Tibial nerve (tissue), 4 donors: ENCODE measurements around the gene MYCBPAP. TPM values are rescaled to one million over a fixed set of nuclear protein-coding genes. Genes with fewer than 3 reads are reported as not detected.

ENCODE experiments used
- DNase-seq, 2 donors: peaks; one replicate each; pipeline ENCODE4 v3.0.0-alpha.2; 2019; ENCODE audit warnings: low spot score in 2 of 2
- H3K27ac ChIP-seq, 4 donors: fragments of 200-600 bp; sonication (generic) in 3 of 4; one replicate each; pipeline ENCODE4 v1.5.1; 2017 to 2019; ENCODE audit warnings: mild to moderate bottlenecking in 1 of 4
- H3K27me3 ChIP-seq, 2 donors: fragments of 200-600 bp; sonication (generic) in 1 of 2; one replicate each; pipeline versions ENCODE4 v1.5.1 to v1.6.0; 2017 to 2019
- H3K36me3 ChIP-seq, 3 donors: fragments of 200-600 bp; sonication (generic); one replicate each; pipeline ENCODE4 v1.5.1; 2018 to 2019
- H3K4me1 ChIP-seq, 4 donors: fragments of 200-600 bp; sonication (generic) in 3 of 4; one replicate each; pipeline ENCODE4 v1.5.1; 2017 to 2019
- H3K4me3 ChIP-seq, 4 donors: fragments of 200-600 bp; sonication (generic) in 3 of 4; one replicate each; pipeline ENCODE4 v1.5.1; 2017 to 2019; ENCODE audit warnings: mild to moderate bottlenecking in 1 of 4, moderate library complexity in 1 of 4
- H3K9me3 ChIP-seq, 4 donors: fragments of 200-600 bp; sonication (generic) in 3 of 4; one replicate each; pipeline ENCODE4 v1.5.1; 2017 to 2019
- EP300 ChIP-seq, 2 donors: sonication (generic); formaldehyde crosslinking; IDR thresholded peaks; one replicate each; pipeline ENCODE4 v1.6.1; 2017; ENCODE audit warnings: antibody characterized with exemption in 2 of 2, mild to moderate bottlenecking in 1 of 2
- POLR2A ChIP-seq, 2 donors: fragments of 450-650 bp; IDR thresholded peaks; one replicate each; pipeline ENCODE4 v1.6.1; 2017; ENCODE audit warnings: antibody characterized with exemption in 2 of 2, mild to moderate bottlenecking in 2 of 2, moderate library complexity in 2 of 2
- WGBS, 2 donors: methylation state at CpG; one replicate each; pipeline ENCODE4 v1.1.5; 2018; 5-methylcytosine and 5-hydroxymethylcytosine counted together
- total RNA-seq, 4 donors: library from RNA; depleted of rRNA; stranded (reverse); fragments of >200 nt; gene quantifications; one replicate each; pipeline ENCODE4 v1.1.0, GENCODE V29; 2016
- TF ChIP-seq, protein P1 (sequence below), 5 experiments: fragments of 200-600 bp in 3 of 5; fragments of 450-650 bp in 2 of 5; sonication (generic) in 3 of 5; IDR thresholded peaks; one replicate each; pipeline ENCODE4 v1.5.1; 2016 to 2019; ENCODE audit warnings: antibody characterized with exemption in 5 of 5, mild to moderate bottlenecking in 3 of 5, moderate library complexity in 2 of 5

Gene MYCBPAP
- total RNA-seq, 4 donors from 2014 or later, result 1.2 to 6.8 (median 4.0) TPM

DNA sequence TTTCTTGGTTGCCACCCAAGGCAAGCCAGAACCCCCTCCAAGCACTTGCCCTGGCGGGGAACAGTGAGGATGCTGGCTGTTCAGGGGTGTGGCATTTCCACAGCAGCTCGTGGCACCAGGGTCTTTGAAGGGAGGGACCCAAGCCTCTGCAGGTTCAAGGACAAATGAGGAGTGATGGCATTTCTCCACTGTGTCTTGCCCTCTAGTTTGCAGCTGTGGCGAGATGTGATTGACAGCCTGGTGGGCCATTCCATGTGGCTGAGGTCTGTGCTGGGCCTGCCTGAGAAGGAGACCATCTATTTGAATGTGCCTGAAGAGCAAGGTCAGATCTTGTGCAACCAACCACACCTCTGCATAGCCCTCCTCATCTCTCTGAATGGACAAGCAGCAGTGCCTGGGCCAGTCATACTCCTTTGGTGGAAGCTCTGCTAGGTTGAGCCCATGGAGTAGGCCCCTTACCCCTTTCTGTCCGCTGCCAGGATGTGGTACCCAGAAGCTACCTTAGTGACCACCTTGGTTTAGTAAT lies 19.8 kb downstream of the MYCBPAP start:
- Histone ChIP-seq H3K9me3 (no peaks in the 10 kb centered on the region), H3K27ac (no peak overlapping the region), H3K4me1 (peaks cover 0 to 10% (median 7%) of the 10 kb centered on the region in 4 donors), H3K36me3 (no peaks in the 10 kb centered on the region), H3K4me3 (no peak overlapping the region), H3K27me3 (peaks cover 0 to 42% of the 10 kb centered on the region in 2 donors)
- DNase-seq, result no peak
- 47 to 50% methylated on average over 4 of the region's 4 CpGs for WGBS, 2 donors
- TF ChIP-seq POLR2A (IDR thresholded peaks at IDR 0.05) (no peak), EP300 (IDR thresholded peaks at IDR 0.05) (no peak)
- TF ChIP-seq, protein P1, sequence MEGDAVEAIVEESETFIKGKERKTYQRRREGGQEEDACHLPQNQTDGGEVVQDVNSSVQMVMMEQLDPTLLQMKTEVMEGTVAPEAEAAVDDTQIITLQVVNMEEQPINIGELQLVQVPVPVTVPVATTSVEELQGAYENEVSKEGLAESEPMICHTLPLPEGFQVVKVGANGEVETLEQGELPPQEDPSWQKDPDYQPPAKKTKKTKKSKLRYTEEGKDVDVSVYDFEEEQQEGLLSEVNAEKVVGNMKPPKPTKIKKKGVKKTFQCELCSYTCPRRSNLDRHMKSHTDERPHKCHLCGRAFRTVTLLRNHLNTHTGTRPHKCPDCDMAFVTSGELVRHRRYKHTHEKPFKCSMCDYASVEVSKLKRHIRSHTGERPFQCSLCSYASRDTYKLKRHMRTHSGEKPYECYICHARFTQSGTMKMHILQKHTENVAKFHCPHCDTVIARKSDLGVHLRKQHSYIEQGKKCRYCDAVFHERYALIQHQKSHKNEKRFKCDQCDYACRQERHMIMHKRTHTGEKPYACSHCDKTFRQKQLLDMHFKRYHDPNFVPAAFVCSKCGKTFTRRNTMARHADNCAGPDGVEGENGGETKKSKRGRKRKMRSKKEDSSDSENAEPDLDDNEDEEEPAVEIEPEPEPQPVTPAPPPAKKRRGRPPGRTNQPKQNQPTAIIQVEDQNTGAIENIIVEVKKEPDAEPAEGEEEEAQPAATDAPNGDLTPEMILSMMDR (IDR thresholded peaks at IDR 0.05), result no peak

DNA sequence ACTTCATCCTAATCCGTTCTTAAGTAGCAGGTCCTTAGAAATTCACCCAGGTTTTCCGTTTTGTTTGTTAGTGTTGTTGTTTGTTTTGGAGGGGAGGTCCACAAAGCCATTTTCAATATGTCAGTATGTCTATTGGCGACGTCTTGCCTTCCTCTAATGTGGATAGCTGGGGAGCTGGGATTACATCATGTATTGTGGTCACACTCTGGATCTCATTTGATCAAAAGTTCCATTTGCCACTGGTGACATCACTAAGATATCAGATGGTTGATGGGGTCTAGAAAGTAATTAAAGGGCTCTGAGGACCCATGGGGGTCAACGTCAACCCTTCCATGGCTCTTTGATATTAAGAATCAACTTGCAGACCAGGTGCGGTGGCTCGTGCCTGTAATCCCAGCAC lies 21.6 kb downstream of the MYCBPAP start:
- 85 to 90% methylated on average over 7 of the region's 7 CpGs for WGBS, 2 donors
- H3K4me3 ChIP-seq, result no peak overlapping the region
- no peaks in the 10 kb centered on the region for H3K9me3 ChIP-seq
- no peak for TF ChIP-seq EP300 (IDR thresholded peaks at IDR 0.05)
- TF ChIP-seq, protein P1 (IDR thresholded peaks at IDR 0.05), result no peak
- TF ChIP-seq POLR2A (IDR thresholded peaks at IDR 0.05), result no peak
- no peak overlapping the region for H3K27ac ChIP-seq
- H3K27me3 ChIP-seq, result peaks cover 0 to 51% of the 10 kb centered on the region in 2 donors
- DNase-seq, result no peak
- peaks cover 0 to 28% (median 17%) of the 10 kb centered on the region in 4 donors for H3K4me1 ChIP-seq
- H3K36me3 ChIP-seq, result no peaks in the 10 kb centered on the region

- DNase-seq, result no peak
- WGBS, 2 donors, result 57 to 68% methylated on average over 6 of the region's 6 CpGs
- TF ChIP-seq EP300 (IDR thresholded peaks at IDR 0.05), result no peak
- TF ChIP-seq POLR2A (IDR thresholded peaks at IDR 0.05), result no peak
- TF ChIP-seq, protein P1 (IDR thresholded peaks at IDR 0.05), result no peak
- Histone ChIP-seq H3K4me1 (peaks cover 0 to 28% (median 17%) of the 10 kb centered on the region in 4 donors), H3K27ac (no peak overlapping the region), H3K27me3 (peaks cover 0 to 51% of the 10 kb centered on the region in 2 donors), H3K9me3 (no peaks in the 10 kb centered on the region), H3K4me3 (no peak overlapping the region), H3K36me3 (no peaks in the 10 kb centered on the region)
These were observed 23.3 kb downstream of the MYCBPAP start for GRCh38 chr17:50531428-50532025.

DNA sequence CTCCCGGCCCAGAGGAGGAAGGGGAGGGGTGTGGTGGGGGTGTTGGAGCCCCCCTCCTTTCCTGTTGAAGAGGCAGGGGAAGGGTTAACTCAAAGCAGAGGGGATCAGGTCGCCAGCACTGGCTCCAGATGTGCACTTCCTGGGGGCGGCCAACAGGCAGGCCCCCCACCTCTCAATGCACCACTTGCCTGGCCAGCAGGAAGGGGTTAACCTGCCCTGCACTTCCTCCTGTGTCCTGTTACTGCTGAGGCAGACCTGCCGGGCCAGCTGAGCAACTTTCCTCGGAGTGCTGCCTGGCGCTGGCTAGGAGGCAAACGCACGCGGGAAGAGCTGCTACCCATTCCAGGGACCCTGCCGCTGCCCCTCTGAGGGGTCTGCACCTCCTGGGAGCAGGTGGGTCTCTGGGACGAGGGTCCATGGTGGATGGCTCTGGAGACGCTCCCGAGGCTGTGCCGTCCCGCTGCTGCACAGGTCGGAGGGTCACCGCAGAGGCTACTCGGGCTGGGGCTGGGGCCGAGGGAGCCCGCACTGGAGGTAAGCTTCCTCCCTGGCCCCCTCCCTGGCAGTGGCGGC lies 24.3 kb downstream of the MYCBPAP start, which contains the start of gene EPN3:
EPN3 (plus strand) TSS at position 284 of the 573 bp plus-strand sequence. CDS start 3,822 bp downstream, outside the sequence.
- Histone ChIP-seq H3K27me3 (peaks cover 0 to 51% of the 10 kb centered on the region in 2 donors), H3K27ac (no peak within 1 kb of the TSS), H3K9me3 (no peaks in the 10 kb centered on the region), H3K4me3 (peak within 1 kb of the TSS in 1 of 4 donors; percentile 16), H3K36me3 (no peaks in the 10 kb centered on the region), H3K4me1 (peaks cover 0 to 28% (median 17%) of the 10 kb centered on the region in 4 donors)
- TF ChIP-seq EP300 (IDR thresholded peaks at IDR 0.05) (no peak), POLR2A (IDR thresholded peaks at IDR 0.05) (no peak)
- TF ChIP-seq, protein P1 (IDR thresholded peaks at IDR 0.05), result no peak
- WGBS, 2 donors, result 2 to 4% methylated on average over 8 to 14 of the region's 21 CpGs
- no peak for DNase-seq

- no peak overlapping the region for H3K27ac ChIP-seq
- peaks cover 0 to 51% of the 10 kb centered on the region in 2 donors for H3K27me3 ChIP-seq
- H3K9me3 ChIP-seq, result no peaks in the 10 kb centered on the region
- peak overlapping the region in 1 of 4 donors; percentile 4 for H3K4me3 ChIP-seq
- no peak for DNase-seq
- H3K4me1 ChIP-seq, result peaks cover 0 to 30% (median 17%) of the 10 kb centered on the region in 4 donors
- TF ChIP-seq, protein P1 (IDR thresholded peaks at IDR 0.05), result no peak
- TF ChIP-seq POLR2A (IDR thresholded peaks at IDR 0.05), result no peak
- no peak for TF ChIP-seq EP300 (IDR thresholded peaks at IDR 0.05)
- no peaks in the 10 kb centered on the region for H3K36me3 ChIP-seq
- WGBS, 2 donors, result 16 to 25% methylated on average over 5 of the region's 5 CpGs
These were observed 24.9 kb downstream of the MYCBPAP start for GRCh38 chr17:50533185-50533584.
